Measurements from ENCODE around the gene PRKAR1B.
"Not testable (repeated sequence)": the region's sequence is repeated elsewhere in the genome, so short reads cannot be mapped to it uniquely, and the experiment has no call there.

PRKAR1B gene

DNA sequence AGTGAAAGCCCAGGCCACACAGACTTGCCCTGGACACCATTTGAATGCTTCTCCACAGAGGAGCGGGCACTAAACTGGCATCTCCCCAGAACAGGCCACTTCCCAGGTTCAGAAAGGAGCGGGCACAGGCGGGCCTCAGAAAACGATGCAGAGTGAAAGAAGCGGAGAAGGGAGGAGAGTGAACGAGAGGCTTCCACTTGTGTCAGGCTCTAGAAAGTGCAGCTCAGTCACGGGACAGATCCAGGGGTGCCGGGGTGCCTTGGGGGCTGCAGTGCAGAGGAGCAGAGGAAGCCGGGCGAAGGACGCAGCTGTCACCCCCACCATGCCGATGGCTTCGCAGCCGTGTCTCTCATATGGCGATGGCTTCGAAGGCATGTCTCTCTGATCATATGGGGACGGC lies 26.1 kb upstream of the PRKAR1B start:
- H3K4me3 ChIP-seq (ENCODE audit: low read length): no peak overlapping the region
- TF ChIP-seq, protein P1, sequence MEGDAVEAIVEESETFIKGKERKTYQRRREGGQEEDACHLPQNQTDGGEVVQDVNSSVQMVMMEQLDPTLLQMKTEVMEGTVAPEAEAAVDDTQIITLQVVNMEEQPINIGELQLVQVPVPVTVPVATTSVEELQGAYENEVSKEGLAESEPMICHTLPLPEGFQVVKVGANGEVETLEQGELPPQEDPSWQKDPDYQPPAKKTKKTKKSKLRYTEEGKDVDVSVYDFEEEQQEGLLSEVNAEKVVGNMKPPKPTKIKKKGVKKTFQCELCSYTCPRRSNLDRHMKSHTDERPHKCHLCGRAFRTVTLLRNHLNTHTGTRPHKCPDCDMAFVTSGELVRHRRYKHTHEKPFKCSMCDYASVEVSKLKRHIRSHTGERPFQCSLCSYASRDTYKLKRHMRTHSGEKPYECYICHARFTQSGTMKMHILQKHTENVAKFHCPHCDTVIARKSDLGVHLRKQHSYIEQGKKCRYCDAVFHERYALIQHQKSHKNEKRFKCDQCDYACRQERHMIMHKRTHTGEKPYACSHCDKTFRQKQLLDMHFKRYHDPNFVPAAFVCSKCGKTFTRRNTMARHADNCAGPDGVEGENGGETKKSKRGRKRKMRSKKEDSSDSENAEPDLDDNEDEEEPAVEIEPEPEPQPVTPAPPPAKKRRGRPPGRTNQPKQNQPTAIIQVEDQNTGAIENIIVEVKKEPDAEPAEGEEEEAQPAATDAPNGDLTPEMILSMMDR (IDR thresholded peaks at IDR 0.05; ENCODE audit: insufficient read depth, low read depth, low read length, missing control alignments): no peak
- no peak for DNase-seq (ENCODE audit: low read depth)

DNA sequence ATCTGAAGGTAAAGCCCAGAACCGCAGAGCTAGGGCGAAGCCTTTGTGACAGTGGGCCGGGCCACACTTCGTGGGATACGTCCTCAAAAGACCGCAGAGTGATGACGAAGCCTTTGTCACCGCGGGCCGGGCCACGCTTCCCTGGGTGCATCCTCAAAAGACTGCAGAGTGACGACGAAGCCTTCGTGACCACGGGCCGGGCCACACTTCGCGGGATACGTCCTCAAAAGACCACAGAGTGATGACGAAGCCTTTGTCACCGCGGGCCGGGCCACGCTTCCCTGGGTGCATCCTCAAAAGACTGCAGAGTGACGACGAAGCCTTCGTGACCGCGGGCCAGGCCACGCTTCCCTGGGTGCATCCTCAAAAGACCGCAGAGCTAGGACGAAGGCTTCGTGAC lies 25.2 kb upstream of the PRKAR1B start:
- not testable (repeated sequence) for DNase-seq (ENCODE audit: low read depth)

DNA sequence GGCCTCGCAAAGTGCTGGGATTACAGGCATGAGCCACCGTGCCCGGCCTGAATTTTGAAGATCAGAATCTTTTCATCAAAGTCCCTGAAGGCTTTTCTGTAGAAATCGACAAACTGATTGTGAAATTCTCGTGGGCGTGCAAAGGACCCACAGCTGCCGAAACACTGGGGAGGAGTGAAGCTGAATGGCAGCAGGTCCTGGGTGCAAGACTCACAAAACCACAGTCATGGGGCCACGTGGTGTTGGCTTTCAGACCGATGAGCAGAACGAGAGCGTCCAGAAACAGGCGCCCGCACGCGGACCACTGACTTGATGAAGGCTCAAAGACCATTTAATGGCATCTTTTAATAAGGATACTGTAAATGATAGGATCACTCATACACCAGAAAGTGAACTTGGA lies 24.7 kb upstream of the PRKAR1B start:
- TF ChIP-seq, protein P1 (IDR thresholded peaks at IDR 0.05; ENCODE audit: insufficient read depth, low read depth, low read length, missing control alignments): no peak
- no peak for DNase-seq (ENCODE audit: low read depth)
- no peak overlapping the region for H3K4me3 ChIP-seq (ENCODE audit: low read length)

More for the DNA sequence above, 25.2 kb upstream of the PRKAR1B start:
- H3K4me3 ChIP-seq (ENCODE audit: low read length): not testable (repeated sequence)

DNA sequence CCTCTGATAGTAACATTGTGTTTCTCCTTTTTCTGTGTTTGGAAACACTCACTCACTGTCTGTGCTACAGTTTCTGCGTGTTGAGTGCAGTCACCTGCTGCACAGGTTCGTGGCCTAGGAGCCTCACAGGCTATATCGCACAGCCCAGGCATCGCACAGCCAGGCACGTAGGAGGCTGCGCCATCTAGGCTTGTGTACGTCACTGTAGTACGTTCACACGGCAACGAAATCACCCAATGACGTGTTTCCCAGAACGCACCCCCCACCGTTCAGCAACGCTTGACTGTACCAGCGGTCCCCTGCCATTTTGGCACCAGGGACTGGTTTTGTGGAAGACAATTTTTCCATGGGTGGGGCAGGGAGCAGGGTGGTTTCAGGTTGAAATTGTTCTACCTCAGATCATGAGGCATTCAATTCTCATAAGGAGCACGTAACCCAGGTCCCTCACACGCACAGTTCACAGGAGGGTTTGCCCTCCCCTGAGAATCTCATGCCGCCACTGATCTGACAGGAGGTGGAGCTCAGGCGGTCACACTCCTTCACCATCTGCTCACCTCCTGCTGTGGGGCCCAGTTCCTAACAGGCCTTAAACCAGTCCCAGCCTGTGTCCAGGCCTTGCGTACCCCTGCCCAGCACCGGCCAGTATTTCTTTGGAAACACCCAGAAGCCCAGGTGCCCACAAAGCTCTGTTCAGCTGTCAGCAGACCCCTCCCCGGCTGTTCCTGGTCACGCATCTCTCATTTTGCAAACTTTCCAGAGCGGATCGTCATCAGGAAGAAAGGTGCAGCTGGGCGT lies 23.2 kb upstream of the PRKAR1B start:
- TF ChIP-seq, protein P1 (IDR thresholded peaks at IDR 0.05; ENCODE audit: insufficient read depth, low read depth, low read length, missing control alignments): no peak
- no peak overlapping the region for H3K4me3 ChIP-seq (ENCODE audit: low read length)
- no peak for DNase-seq (ENCODE audit: low read depth)

DNA sequence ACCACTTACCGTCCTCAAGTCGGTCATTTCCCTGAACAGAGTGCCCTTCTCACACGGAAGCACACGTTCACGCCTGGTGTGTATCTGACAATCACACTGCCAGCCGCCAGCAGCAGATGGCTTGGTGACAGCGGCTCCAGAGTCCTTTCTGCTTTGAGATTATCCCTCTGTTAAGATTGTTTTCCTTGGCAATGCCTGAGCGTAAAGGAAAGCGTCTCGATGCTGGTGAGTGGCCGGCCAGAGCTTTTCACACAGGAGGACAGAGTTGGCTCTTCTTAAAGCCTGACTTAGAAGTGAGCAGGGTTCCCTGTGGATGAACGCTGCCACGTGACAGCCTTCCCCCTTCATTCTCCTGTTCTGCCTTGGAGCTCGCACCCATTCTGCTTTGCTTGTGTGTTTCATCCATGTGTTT lies 22.1 kb upstream of the PRKAR1B start:
- DNase-seq (ENCODE audit: low read depth): no peak
- no peak overlapping the region for H3K4me3 ChIP-seq (ENCODE audit: low read length)
- TF ChIP-seq, protein P1 (IDR thresholded peaks at IDR 0.05; ENCODE audit: insufficient read depth, low read depth, low read length, missing control alignments): no peak

DNA sequence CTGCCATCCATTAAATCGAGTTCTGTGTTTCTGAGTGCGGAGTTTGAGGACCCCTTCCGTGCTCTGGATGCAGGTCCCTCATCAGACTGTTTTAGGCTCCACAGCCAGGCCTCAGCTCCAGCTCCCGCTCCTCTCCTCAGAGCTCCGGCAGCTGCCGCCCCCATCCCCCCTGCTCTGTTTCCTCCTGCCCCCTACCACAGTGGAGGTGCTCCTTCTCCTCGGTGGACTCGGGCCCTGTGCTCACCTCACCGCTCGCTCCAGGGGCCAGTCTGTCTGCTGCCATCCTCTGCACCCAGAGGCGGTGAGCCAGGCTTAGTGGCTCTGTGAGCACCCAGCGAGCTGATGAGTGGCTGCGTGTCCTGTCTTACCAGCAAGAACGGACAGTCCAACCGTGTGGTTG lies 21.4 kb upstream of the PRKAR1B start:
- TF ChIP-seq, protein P1 (IDR thresholded peaks at IDR 0.05; ENCODE audit: insufficient read depth, low read depth, low read length, missing control alignments): no peak
- no peak overlapping the region for H3K4me3 ChIP-seq (ENCODE audit: low read length)
- DNase-seq (ENCODE audit: low read depth): no peak

DNA sequence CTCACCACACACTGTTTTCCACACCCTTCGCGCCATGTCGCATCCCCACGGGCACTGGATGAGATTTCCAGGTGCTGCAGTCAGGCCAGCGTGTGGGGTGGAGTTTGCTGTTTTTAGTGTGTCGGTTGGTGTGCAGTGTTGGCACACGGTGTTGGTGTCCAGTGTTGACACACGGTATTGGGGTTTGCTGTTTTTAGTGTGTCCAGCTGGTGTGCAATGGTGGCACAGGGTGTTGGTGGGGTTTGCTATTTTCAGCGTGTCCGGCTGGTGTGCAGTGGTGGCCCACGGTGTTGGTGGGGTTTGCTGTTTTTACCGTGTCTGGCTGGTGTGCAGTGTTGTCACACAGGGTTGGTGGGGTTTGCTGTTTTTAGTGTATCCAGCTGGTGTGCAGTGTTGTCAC lies 20.1 kb upstream of the PRKAR1B start:
- DNase-seq (ENCODE audit: low read depth): no peak
- no peak overlapping the region for H3K4me3 ChIP-seq (ENCODE audit: low read length)
- TF ChIP-seq, protein P1 (IDR thresholded peaks at IDR 0.05; ENCODE audit: insufficient read depth, low read depth, low read length, missing control alignments): no peak
